T-helper 1 cell treated with Interleukin-12 subunit alpha and Interleukin-12 subunit beta and Interleukin-4 antibody, amounts not matched to agents 30 μg/mL and 1 μg/mL, for 36 hours (primary cell): ENCODE measurements around the gene DCTN5.

Experiments
- H3K27ac Mint-ChIP-seq: one replicate; pipeline ENCODE4 v1.8.0; 2021; ENCODE audit warnings: mild to moderate bottlenecking, mixed read lengths
- H3K27me3 Mint-ChIP-seq: one replicate; pipeline ENCODE4 v1.8.0; 2021; ENCODE audit warnings: low read depth, mixed read lengths
- H3K36me3 Mint-ChIP-seq: one replicate; pipeline ENCODE4 v1.8.0; 2021; ENCODE audit warnings: low read depth, mixed read lengths
- H3K4me1 Mint-ChIP-seq: one replicate; pipeline ENCODE4 v1.8.0; 2021; ENCODE audit warnings: low read depth, mixed read lengths
- H3K4me3 Mint-ChIP-seq: one replicate; pipeline ENCODE4 v1.8.0; 2021; ENCODE audit warnings: mild to moderate bottlenecking, moderate library complexity, mixed read lengths
- H3K9me3 Mint-ChIP-seq: one replicate; pipeline ENCODE4 v1.8.0; 2021; ENCODE audit warnings: mixed read lengths

Gene DCTN5

GRCh38 chr16:23634461-23635036 lies 6.7 kb upstream of the DCTN5 start:
- Mint-ChIP-seq H3K4me1 (peaks cover 12% of the 10 kb centered on the region), H3K9me3 (no peaks in the 10 kb centered on the region), H3K36me3 (peaks cover 24% of the 10 kb centered on the region), H3K4me3 (no peak overlapping the region), H3K27me3 (no peaks in the 10 kb centered on the region), H3K27ac (no peak overlapping the region)

GRCh38 chr16:23635958-23636357 lies 5.3 kb upstream of the DCTN5 start:
- H3K36me3 Mint-ChIP-seq, result peaks cover 19% of the 10 kb centered on the region
- no peaks in the 10 kb centered on the region for H3K9me3 Mint-ChIP-seq
- H3K27me3 Mint-ChIP-seq, result no peaks in the 10 kb centered on the region
- no peak overlapping the region for H3K4me3 Mint-ChIP-seq
- H3K4me1 Mint-ChIP-seq, result peaks cover 19% of the 10 kb centered on the region
- H3K27ac Mint-ChIP-seq, result no peak overlapping the region

GRCh38 chr16:23640615-23640930 lies 693 bp upstream of the DCTN5 start:
- H3K9me3 Mint-ChIP-seq, result no peaks in the 10 kb centered on the region
- no peaks in the 10 kb centered on the region for H3K27me3 Mint-ChIP-seq
- peak overlapping the region; percentile 98 for H3K4me3 Mint-ChIP-seq
- H3K27ac Mint-ChIP-seq, result peak overlapping the region; percentile 99
- peaks cover 19% of the 10 kb centered on the region for H3K4me1 Mint-ChIP-seq
- H3K36me3 Mint-ChIP-seq, result peaks cover 17% of the 10 kb centered on the region

- H3K27me3 Mint-ChIP-seq, result no peaks in the 10 kb centered on the region
- peaks cover 30% of the 10 kb centered on the region for H3K36me3 Mint-ChIP-seq
- H3K4me3 Mint-ChIP-seq, result peak overlapping the region; percentile 98
- H3K27ac Mint-ChIP-seq, result peak overlapping the region; percentile 99
- no peaks in the 10 kb centered on the region for H3K9me3 Mint-ChIP-seq
- H3K4me1 Mint-ChIP-seq, result peaks cover 29% of the 10 kb centered on the region
Observed at GRCh38 chr16:23642246-23642774, 1.0 kb downstream of the DCTN5 start.

- Mint-ChIP-seq H3K9me3 (no peaks in the 10 kb centered on the region), H3K36me3 (peaks cover 47% of the 10 kb centered on the region), H3K4me3 (no peak overlapping the region), H3K4me1 (peaks cover 28% of the 10 kb centered on the region), H3K27me3 (no peaks in the 10 kb centered on the region), H3K27ac (peak overlapping the region; percentile 16)
Observed at GRCh38 chr16:23650674-23651416, 9.6 kb downstream of the DCTN5 start.

GRCh38 chr16:23651943-23652468 lies 10.7 kb downstream of the DCTN5 start:
- Mint-ChIP-seq H3K27ac (no peak overlapping the region), H3K4me1 (peaks cover 22% of the 10 kb centered on the region), H3K36me3 (peaks cover 36% of the 10 kb centered on the region), H3K4me3 (no peak overlapping the region), H3K27me3 (no peaks in the 10 kb centered on the region), H3K9me3 (no peaks in the 10 kb centered on the region)

GRCh38 chr16:23663918-23664317 lies 22.7 kb downstream of the DCTN5 start:
- Mint-ChIP-seq H3K27me3 (no peaks in the 10 kb centered on the region), H3K4me3 (no peak overlapping the region), H3K4me1 (peaks cover 11% of the 10 kb centered on the region), H3K9me3 (no peaks in the 10 kb centered on the region), H3K27ac (no peak overlapping the region), H3K36me3 (peaks cover 76% of the 10 kb centered on the region)

GRCh38 chr16:23666571-23667354 lies 25.5 kb downstream of the DCTN5 start:
- H3K9me3 Mint-ChIP-seq, result no peaks in the 10 kb centered on the region

GRCh38 chr16:23667355-23667659 lies 26.0 kb downstream of the DCTN5 start:
- Mint-ChIP-seq H3K27ac (no peak overlapping the region), H3K36me3 (peaks cover 70% of the 10 kb centered on the region), H3K4me3 (no peak overlapping the region), H3K4me1 (peaks cover 33% of the 10 kb centered on the region), H3K9me3 (no peaks in the 10 kb centered on the region), H3K27me3 (no peaks in the 10 kb centered on the region)

More at GRCh38 chr16:23666571-23667354, 25.5 kb downstream of the DCTN5 start:
- H3K27me3 Mint-ChIP-seq, result no peaks in the 10 kb centered on the region
- peaks cover 33% of the 10 kb centered on the region for H3K4me1 Mint-ChIP-seq
- H3K27ac Mint-ChIP-seq, result no peak overlapping the region
- H3K36me3 Mint-ChIP-seq, result peaks cover 71% of the 10 kb centered on the region
- no peak overlapping the region for H3K4me3 Mint-ChIP-seq

- peaks cover 33% of the 10 kb centered on the region for H3K4me1 Mint-ChIP-seq
- no peak overlapping the region for H3K4me3 Mint-ChIP-seq
- H3K36me3 Mint-ChIP-seq, result peaks cover 64% of the 10 kb centered on the region
- no peaks in the 10 kb centered on the region for H3K9me3 Mint-ChIP-seq
- H3K27me3 Mint-ChIP-seq, result no peaks in the 10 kb centered on the region
- peak overlapping the region; percentile 57 for H3K27ac Mint-ChIP-seq
Observed at GRCh38 chr16:23668225-23668624, 27.0 kb downstream of the DCTN5 start.

GRCh38 chr16:23668873-23669272 lies 27.6 kb downstream of the DCTN5 start:
- Mint-ChIP-seq H3K27me3 (no peaks in the 10 kb centered on the region), H3K9me3 (no peaks in the 10 kb centered on the region), H3K4me3 (no peak overlapping the region), H3K36me3 (peaks cover 62% of the 10 kb centered on the region), H3K4me1 (peaks cover 30% of the 10 kb centered on the region), H3K27ac (peak overlapping the region; percentile 56)

- Mint-ChIP-seq H3K9me3 (no peaks in the 10 kb centered on the region), H3K27me3 (no peaks in the 10 kb centered on the region), H3K4me1 (peaks cover 29% of the 10 kb centered on the region), H3K27ac (peak overlapping the region; percentile 56), H3K4me3 (no peak overlapping the region), H3K36me3 (peaks cover 53% of the 10 kb centered on the region)
Observed at GRCh38 chr16:23670137-23670776, 29.0 kb downstream of the DCTN5 start.

GRCh38 chr16:23673971-23674614 lies 32.8 kb downstream of the DCTN5 start:
- Mint-ChIP-seq H3K27me3 (no peaks in the 10 kb centered on the region), H3K36me3 (peaks cover 19% of the 10 kb centered on the region), H3K4me3 (no peak overlapping the region), H3K27ac (no peak overlapping the region), H3K4me1 (peaks cover 30% of the 10 kb centered on the region), H3K9me3 (no peaks in the 10 kb centered on the region)

GRCh38 chr16:23676924-23677480 lies 35.7 kb downstream of the DCTN5 start:
- H3K4me3 Mint-ChIP-seq, result peak overlapping the region; percentile 93
- peaks cover 19% of the 10 kb centered on the region for H3K36me3 Mint-ChIP-seq
- H3K27ac Mint-ChIP-seq, result no peak overlapping the region
- H3K27me3 Mint-ChIP-seq, result no peaks in the 10 kb centered on the region
- peaks cover 36% of the 10 kb centered on the region for H3K4me1 Mint-ChIP-seq
- no peaks in the 10 kb centered on the region for H3K9me3 Mint-ChIP-seq
